GM18873 (cell line): ENCODE data around the gene GATAD2A.
"Not testable (repeated sequence)": the region's sequence is repeated elsewhere in the genome, so short reads cannot be mapped to it uniquely, and the experiment has no call there.

Experiments
- ATAC-seq: cut with Tn5 transposase; IDR thresholded peaks from one replicate; pipeline ENCODE4 v1.9.1; 2021; ENCODE audit warnings: mild to moderate bottlenecking, moderate library complexity, moderate number of reproducible peaks; ENCODE audit not compliant: unreplicated experiment, low FRiP score

Gene GATAD2A, protein sequence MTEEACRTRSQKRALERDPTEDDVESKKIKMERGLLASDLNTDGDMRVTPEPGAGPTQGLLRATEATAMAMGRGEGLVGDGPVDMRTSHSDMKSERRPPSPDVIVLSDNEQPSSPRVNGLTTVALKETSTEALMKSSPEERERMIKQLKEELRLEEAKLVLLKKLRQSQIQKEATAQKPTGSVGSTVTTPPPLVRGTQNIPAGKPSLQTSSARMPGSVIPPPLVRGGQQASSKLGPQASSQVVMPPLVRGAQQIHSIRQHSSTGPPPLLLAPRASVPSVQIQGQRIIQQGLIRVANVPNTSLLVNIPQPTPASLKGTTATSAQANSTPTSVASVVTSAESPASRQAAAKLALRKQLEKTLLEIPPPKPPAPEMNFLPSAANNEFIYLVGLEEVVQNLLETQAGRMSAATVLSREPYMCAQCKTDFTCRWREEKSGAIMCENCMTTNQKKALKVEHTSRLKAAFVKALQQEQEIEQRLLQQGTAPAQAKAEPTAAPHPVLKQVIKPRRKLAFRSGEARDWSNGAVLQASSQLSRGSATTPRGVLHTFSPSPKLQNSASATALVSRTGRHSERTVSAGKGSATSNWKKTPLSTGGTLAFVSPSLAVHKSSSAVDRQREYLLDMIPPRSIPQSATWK

DNA sequence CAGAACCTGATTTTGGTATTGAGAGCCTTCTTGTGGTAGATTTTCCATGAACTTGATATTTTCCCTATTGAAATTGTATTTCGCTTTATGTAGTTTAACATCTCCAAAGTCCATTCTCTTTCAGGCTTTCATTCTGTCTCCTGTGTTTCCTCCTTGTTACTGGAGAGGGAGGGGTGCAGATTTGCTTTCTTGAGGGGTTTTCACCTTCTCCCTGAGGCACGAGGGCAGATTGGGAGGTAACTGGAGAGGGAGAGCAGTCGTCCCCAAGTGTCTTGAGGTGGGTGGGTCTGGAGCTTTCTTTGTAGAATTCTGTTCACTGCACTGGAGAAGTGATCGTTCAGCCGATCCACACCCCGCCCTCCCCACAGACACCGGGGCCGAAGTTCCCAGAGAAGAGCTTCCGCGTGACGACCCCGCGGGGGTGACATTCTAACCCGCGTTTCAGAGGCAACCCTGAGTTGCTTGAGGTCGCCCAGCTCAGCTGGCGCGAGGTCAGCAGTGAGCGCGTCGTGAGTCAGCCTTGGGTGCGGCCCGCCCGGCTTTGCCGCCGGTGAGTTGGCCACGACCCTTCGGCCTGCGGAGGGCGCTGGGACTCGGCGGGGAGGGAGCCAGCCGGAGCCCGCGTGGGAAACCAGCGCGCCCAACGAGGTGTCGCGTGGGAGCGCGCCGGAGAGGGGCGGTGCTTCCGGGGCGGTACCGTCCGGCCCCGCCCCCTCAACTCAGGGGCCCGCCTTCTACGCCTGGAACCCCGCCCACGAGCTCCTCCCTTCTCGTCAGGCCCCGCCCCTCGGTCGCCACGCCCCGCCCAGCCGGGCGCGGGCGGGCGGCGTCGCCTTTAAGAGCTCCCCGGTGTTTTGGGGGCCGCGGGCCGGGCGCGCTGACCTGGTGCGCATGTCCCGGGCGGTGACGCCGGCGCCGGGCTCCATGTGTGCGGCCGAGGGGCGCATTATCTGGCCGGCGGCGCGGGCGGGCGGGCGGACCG, at the start of gene GATAD2A:
GATAD2A (plus strand) TSS at position 797 of the 982 bp plus-strand sequence. CDS start 59,671 bp downstream, outside the sequence.
- ATAC-seq = peak; percentile 56

- ATAC-seq = no peak
Observed at GRCh38 chr19:19356500-19356899, 49.0 kb upstream of the GATAD2A start.

- ATAC-seq = no peak
Observed at GRCh38 chr19:19356901-19357566, 48.4 kb upstream of the GATAD2A start.

DNA sequence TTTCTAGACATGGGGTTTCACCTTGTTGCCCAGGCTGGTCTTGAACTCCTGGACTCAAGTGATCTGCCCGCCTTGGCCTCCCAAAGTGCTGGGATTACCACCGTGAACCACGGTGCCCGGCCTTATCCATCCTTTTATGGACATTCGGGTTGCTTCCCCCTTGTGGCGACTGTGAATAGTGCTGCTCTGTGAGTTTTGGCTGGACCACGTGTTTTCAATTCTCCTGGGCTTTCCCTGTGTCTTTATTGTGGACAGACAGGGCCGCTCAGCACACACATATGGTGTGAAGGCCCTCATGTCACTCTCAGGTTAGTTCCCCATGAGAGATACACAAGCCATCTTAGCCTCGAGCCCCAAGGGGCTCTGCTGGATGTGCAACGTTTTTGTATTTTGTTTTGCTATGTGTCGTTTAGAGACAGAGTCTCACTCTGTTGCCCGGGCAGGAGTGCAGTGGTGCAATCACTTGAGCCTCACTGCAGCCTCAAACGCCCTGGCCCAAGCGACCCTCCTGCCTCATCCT, 44.3 kb upstream of the GATAD2A start:
- ATAC-seq = no peak

GRCh38 chr19:19362075-19362474, 43.4 kb upstream of the GATAD2A start:
- no peak for ATAC-seq

DNA sequence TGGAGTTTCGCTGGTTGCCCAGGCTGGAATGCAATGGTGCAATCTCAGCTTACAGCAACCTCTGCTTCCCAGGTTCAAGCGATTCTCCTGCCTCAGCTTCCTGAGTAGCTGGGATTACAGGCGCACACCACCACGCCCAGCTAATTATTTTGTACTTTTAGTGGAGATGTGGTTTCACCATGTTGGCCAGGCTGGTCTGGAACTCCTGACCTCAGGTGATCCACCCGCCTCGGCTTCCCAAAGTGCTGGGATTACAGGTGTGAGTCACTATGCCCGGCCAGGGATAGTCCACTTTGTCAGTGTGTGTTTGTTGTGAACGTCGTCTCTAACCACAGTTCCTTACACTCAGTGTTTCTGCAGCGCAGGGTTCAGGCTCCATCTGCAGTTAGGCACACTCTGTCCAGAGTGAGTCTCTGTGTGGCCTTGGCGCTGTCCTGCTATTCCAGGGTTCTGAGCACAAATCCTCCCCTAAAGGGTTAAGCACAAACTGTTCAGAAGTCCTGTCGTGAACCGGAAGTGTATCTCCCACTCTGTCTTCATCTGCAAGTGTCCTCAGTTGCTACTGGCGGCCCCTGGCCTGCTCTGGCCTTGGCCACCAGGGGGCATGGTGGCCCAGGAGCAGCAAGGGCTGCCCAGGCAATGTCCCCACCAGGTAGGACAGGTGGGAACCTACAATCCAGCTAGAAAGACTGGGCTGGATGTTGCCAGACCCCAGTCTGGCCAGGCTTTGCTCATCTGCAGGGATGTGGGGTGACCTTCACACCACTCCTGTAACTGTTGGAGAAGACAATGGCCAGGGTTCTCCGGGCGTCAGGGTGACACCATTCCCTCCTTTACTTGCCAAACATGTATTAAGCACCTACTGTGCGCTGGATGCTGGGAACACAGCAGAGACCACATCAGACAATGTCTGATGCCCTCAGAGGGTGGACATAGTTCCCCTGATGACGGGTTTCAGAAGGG, 38.8 kb upstream of the GATAD2A start:
- no peak for ATAC-seq

- no peak for ATAC-seq
Observed at GRCh38 chr19:19368087-19368486, 37.4 kb upstream of the GATAD2A start.

GRCh38 chr19:19371059-19371458, 34.4 kb upstream of the GATAD2A start:
- no peak for ATAC-seq

DNA sequence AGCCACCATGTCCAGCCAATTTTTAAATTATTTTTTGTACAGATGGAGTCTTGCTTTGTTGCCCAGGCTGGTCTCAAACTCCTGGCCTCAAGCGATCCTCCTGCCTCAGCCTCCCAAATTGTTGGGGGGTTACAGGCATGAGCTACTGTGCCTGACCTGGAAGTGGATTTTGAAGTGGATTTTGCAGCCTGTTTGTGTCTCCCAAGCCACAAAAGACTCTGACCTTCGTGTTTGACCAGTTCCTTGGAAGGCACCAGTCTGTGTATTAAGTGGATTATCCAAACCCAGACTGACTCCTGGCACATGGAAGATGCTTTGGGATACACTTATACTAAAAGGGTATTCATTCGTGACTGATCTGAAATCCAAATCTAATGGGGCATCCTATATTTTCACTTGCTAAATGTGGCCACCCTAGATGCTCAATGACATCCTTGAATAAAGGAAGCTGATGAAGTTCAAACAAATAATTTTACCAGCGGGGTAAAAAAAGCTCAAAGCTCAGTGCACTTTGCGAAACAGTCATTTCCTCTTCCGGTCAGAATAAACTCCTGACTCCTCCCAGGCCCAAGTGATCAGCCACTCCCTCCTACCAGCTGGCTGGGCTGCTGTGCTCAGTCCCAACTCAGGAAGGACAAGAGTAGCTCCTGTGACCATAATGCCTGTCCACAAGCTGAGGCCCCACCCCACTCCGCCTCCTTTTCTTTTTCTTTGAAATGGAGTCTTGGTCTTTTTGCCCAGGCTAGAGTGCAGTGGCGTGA, 32.6 kb upstream of the GATAD2A start:
- peak; percentile 63 for ATAC-seq

GRCh38 chr19:19379527-19379926, 25.9 kb upstream of the GATAD2A start:
- ATAC-seq = no peak

GRCh38 chr19:19380316-19380715, 25.2 kb upstream of the GATAD2A start:
- not testable (repeated sequence) for ATAC-seq

- no peak for ATAC-seq
Observed at GRCh38 chr19:19381007-19381926, 24.2 kb upstream of the GATAD2A start.

GRCh38 chr19:19382118-19382517, 23.4 kb upstream of the GATAD2A start:
- no peak for ATAC-seq

DNA sequence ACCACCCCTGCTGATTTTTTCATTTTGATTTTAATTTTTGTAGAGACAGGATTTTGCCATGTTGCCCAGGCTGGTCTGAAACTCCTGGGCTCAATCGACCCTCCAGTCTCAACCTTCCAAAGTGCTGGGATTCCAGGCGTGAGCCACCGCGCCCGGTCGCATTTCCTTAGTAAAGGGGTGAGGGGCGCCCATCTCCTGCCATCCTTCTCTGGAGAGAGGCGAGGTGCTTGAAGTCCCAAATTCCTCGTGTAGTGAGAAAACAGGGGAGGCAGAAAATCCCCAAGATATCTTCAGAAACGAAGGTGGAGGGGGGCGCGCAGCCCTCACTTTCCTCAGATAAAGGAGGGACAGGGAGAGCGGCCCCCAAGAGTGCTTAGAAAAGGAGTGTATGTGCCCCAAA, 21.0 kb upstream of the GATAD2A start:
- ATAC-seq = no peak

GRCh38 chr19:19385131-19385895, 20.2 kb upstream of the GATAD2A start:
- peak; percentile 91 for ATAC-seq
